K562 (cell line): ENCODE data around the gene YTHDF1. TPM values are rescaled to one million over a fixed set of nuclear protein-coding genes. Genes with fewer than 3 reads are reported as not detected.

ENCODE experiments used
- BRD4 ChIP-seq: fragments of 200-600 bp; sonication (generic); IDR thresholded peaks from 2 replicates; pipeline ENCODE4 v1.6.1; 2017; ENCODE audit warnings: inconsistent platforms
- FOXM1 ChIP-seq, 2 experiments: fragments of 450-650 bp in 1 of 2; sonication (generic) in 1 of 2; formaldehyde crosslinking in 1 of 2; IDR thresholded peaks; 2 replicates each; pipeline versions ENCODE4 v1.6.1 to v1.9.0; 2017 to 2022; ENCODE audit warnings: low read depth in 2 of 2, mild to moderate bottlenecking in 2 of 2, missing genetic modification reagents in 1 of 2, moderate library complexity in 1 of 2
- GATAD2A ChIP-seq: fragments of 450-650 bp; IDR thresholded peaks from 2 replicates; pipeline ENCODE4 v1.6.1; 2017
- POU5F1 ChIP-seq: fragments of 150-350 bp; IDR thresholded peaks from 2 replicates; pipeline ENCODE4 v1.6.1; 2014; ENCODE audit warnings: borderline replicate concordance, low read length, low read depth, mild to moderate bottlenecking; ENCODE audit not compliant: partially characterized antibody
- SNIP1 ChIP-seq: fragments of 450-650 bp; IDR thresholded peaks from 2 replicates; pipeline ENCODE4 v1.7.1; 2017; ENCODE audit warnings: low read depth, mild to moderate bottlenecking
- TEAD4 ChIP-seq, 2 experiments: sonication (generic) in 1 of 2; formaldehyde crosslinking in 1 of 2; IDR thresholded peaks; 2 replicates each; pipeline versions ENCODE4 v1.6.1 to v1.8.0; 2012 to 2022; ENCODE audit warnings: borderline replicate concordance in 1 of 2, inconsistent platforms in 1 of 2, low read length in 1 of 2, mild to moderate bottlenecking in 1 of 2, missing genetic modification reagents in 1 of 2
- polyA plus RNA-seq, 8 experiments: library from polyadenylated mRNA; depleted of rRNA in 4 of 8; stranded (reverse) in 5 of 8; unstranded in 3 of 8; fragments of >200 nt; fragmentation: Nextera tagmentation in 2 of 8; fragmentation: Illumina TruSeq in 1 of 8; extraction: Ambion mirVana in 2 of 8; extraction: Trizol in 1 of 8; gene quantifications; 2 replicates each; pipeline versions ENCODE4 v1.2.1 to v1.2.3, GENCODE V29; 2011 to 2014; ENCODE audit warnings: inconsistent platforms in 1 of 8, missing spikeins in 1 of 8
- total RNA-seq, 7 experiments: library from RNA; depleted of rRNA in 6 of 7; stranded (reverse); fragments of >200 nt in 6 of 7; fragmentation: Illumina TruSeq in 2 of 7; extraction: Trizol in 2 of 7; gene quantifications; 2 replicates each; pipeline versions ENCODE4 v1.2.1 to v1.2.3, GENCODE V29; 2011 to 2021; ENCODE audit warnings: low replicate concordance in 1 of 7
- TF ChIP-seq, protein P1 (sequence below), 2 experiments: fragments of 150-350 bp in 1 of 2; IDR thresholded peaks; 2 replicates each; pipeline ENCODE4 v1.6.1; 2012 to 2016; ENCODE audit warnings: low read depth in 2 of 2, low read length in 2 of 2, mild to moderate bottlenecking in 1 of 2, moderate library complexity in 1 of 2
- TF ChIP-seq, protein P2 (sequence below), 2 experiments: fragments of 450-650 bp; IDR thresholded peaks; 2 replicates each; pipeline ENCODE4 v1.6.1; 2016; ENCODE audit warnings: mild to moderate bottlenecking in 2 of 2, borderline replicate concordance in 1 of 2, low read depth in 1 of 2, moderate library complexity in 1 of 2
- TF ChIP-seq, protein P3 (sequence below): fragments of 450-650 bp; IDR thresholded peaks from 2 replicates; pipeline ENCODE4 v1.6.1; 2016; ENCODE audit warnings: borderline replicate concordance

YTHDF1 gene
- total and polyA plus RNA-seq, 9 of the 15 experiments (the other 6 are each of a cell fraction or from before 2014, with no cell fraction given): 10.1 to 42.4 (median 27.8) TPM

DNA sequence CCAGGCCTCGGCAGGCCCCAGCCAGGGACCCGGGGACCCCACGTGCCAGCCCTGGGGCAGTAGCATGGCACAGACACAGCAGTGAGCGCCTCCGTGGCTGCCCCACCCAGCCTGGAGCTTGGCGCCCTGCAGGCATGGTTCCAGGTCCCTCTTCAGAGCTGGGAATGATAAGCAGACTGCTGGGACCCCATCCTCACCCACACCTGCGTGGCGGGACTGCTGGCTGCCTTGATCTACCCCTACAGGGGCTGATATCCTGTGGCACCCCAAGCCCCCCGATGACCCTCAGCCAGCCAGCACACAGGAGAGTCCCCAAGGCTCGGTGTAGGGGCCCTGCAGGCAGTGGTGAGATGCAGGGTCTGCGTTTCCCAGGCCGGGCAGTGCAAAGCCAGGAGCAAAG, 47.1 kb downstream of the YTHDF1 start (continued):
- TF ChIP-seq, protein P1, sequence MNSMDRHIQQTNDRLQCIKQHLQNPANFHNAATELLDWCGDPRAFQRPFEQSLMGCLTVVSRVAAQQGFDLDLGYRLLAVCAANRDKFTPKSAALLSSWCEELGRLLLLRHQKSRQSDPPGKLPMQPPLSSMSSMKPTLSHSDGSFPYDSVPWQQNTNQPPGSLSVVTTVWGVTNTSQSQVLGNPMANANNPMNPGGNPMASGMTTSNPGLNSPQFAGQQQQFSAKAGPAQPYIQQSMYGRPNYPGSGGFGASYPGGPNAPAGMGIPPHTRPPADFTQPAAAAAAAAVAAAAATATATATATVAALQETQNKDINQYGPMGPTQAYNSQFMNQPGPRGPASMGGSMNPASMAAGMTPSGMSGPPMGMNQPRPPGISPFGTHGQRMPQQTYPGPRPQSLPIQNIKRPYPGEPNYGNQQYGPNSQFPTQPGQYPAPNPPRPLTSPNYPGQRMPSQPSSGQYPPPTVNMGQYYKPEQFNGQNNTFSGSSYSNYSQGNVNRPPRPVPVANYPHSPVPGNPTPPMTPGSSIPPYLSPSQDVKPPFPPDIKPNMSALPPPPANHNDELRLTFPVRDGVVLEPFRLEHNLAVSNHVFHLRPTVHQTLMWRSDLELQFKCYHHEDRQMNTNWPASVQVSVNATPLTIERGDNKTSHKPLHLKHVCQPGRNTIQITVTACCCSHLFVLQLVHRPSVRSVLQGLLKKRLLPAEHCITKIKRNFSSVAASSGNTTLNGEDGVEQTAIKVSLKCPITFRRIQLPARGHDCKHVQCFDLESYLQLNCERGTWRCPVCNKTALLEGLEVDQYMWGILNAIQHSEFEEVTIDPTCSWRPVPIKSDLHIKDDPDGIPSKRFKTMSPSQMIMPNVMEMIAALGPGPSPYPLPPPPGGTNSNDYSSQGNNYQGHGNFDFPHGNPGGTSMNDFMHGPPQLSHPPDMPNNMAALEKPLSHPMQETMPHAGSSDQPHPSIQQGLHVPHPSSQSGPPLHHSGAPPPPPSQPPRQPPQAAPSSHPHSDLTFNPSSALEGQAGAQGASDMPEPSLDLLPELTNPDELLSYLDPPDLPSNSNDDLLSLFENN (IDR thresholded peaks at IDR 0.05; ENCODE audit: low read depth in 2 of 2, low read length in 2 of 2): no peak
- TF ChIP-seq TEAD4 (IDR thresholded peaks at IDR 0.05; ENCODE audit: low read length): no peak
- no peak for TF ChIP-seq TEAD4 (CRISPR knock-in tag; IDR thresholded peaks at IDR 0.05; ENCODE audit: borderline replicate concordance)
- TF ChIP-seq, protein P2, sequence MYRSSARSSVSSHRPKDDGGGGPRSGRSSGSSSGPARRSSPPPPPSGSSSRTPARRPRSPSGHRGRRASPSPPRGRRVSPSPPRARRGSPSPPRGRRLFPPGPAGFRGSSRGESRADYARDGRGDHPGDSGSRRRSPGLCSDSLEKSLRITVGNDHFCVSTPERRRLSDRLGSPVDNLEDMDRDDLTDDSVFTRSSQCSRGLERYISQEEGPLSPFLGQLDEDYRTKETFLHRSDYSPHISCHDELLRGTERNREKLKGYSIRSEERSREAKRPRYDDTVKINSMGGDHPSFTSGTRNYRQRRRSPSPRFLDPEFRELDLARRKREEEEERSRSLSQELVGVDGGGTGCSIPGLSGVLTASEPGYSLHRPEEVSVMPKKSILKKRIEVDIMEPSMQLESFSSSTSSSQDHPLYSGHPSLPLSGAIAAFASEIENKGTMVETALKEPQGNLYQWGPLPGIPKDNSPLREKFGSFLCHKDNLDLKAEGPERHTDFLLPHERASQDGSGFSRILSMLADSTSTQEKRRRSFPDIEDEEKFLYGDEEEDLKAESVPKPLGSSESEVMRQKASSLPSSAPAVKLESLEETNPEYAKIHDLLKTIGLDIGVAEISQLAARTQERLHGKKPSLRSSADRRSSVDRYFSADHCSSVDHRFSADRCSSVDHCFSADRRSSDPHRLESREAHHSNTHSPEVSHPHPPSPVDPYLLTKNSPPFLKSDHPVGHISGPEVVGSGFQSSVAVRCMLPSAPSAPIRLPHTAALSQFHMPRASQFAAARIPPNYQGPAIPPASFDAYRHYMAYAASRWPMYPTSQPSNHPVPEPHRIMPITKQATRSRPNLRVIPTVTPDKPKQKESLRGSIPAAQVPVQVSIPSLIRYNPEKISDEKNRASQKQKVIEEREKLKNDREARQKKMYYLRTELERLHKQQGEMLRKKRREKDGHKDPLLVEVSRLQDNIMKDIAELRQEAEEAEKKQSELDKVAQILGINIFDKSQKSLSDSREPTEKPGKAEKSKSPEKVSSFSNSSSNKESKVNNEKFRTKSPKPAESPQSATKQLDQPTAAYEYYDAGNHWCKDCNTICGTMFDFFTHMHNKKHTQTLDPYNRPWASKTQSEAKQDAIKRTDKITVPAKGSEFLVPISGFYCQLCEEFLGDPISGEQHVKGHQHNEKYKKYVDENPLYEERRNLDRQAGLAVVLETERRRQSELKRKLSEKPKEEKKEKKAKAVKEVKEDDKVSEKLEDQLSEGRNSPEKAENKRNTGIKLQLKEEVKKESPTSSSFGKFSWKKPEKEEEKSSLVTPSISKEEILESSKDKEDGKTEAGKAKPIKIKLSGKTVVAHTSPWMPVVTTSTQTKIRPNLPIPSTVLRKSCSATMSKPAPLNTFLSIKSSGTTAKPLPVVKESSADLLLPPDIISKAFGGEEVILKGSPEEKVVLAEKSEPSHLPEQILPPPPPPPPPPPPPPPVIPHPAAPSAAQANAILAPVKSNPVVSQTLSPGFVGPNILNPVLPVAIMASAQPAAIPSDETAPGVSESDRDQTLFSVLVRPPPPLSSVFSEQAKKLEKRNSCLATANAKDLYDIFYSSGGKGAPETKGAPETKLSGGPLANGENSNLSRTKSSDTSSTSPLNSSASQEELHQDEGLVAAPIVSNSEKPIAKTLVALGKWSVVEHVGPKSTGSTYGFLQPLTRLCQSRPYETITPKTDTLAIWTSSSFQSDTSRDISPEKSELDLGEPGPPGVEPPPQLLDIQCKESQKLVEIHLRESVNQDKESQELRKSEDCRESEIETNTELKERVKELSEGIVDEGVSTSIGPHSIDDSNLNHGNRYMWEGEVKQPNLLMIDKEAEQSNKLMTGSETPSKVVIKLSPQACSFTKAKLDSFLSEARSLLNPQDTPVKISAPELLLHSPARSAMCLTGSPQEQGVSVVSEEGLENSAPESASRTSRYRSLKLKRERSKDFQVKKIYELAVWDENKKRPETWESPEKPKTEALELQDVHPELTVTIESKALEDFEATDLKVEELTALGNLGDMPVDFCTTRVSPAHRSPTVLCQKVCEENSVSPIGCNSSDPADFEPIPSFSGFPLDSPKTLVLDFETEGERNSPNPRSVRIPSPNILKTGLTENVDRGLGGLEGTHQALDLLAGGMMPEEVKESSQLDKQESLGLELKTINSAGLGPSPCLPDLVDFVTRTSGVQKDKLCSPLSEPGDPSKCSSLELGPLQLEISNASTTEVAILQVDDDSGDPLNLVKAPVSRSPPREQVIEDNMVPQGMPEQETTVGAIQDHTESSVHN (IDR thresholded peaks at IDR 0.05; ENCODE audit: borderline replicate concordance in 1 of 2, low read depth in 1 of 2): no peak
- TF ChIP-seq FOXM1 (IDR thresholded peaks at IDR 0.05; ENCODE audit: low read depth): no peak
- no peak for TF ChIP-seq FOXM1 (CRISPR knock-in tag; IDR thresholded peaks at IDR 0.05; ENCODE audit: low read depth)
- TF ChIP-seq SNIP1: no peak
- no peak for TF ChIP-seq POU5F1
- TF ChIP-seq GATAD2A: no peak
- TF ChIP-seq BRD4: no peak
- TF ChIP-seq, protein P3, sequence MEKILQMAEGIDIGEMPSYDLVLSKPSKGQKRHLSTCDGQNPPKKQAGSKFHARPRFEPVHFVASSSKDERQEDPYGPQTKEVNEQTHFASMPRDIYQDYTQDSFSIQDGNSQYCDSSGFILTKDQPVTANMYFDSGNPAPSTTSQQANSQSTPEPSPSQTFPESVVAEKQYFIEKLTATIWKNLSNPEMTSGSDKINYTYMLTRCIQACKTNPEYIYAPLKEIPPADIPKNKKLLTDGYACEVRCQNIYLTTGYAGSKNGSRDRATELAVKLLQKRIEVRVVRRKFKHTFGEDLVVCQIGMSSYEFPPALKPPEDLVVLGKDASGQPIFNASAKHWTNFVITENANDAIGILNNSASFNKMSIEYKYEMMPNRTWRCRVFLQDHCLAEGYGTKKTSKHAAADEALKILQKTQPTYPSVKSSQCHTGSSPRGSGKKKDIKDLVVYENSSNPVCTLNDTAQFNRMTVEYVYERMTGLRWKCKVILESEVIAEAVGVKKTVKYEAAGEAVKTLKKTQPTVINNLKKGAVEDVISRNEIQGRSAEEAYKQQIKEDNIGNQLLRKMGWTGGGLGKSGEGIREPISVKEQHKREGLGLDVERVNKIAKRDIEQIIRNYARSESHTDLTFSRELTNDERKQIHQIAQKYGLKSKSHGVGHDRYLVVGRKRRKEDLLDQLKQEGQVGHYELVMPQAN: no peak
